ENCODE data around the gene VPS13D. TPM values are rescaled to one million over a fixed set of nuclear protein-coding genes. Genes with fewer than 3 reads are reported as not detected.
A peak's percentile ranks its signal among the peaks of the same experiment; 100 is the strongest.
"Not testable (repeated sequence)": the region's sequence is repeated elsewhere in the genome, so short reads cannot be mapped to it uniquely, and the experiment has no call there.

VPS13D gene
- total RNA-seq, 1 donor from 2014 or later = 105 TPM

- ATAC-seq (no peak), DNase-seq (ENCODE audit: missing footprints) (no peak)
- intact Hi-C loops (cut with DNase I) = no loop called here
Measured at GRCh38 chr1:12445257-12445656, 215.4 kb downstream of the VPS13D start.

GRCh38 chr1:12446593-12446992 lies 216.8 kb downstream of the VPS13D start:
- intact Hi-C loops (cut with DNase I) = no loop called here
- ATAC-seq (no peak), DNase-seq (ENCODE audit: missing footprints) (no peak)

GRCh38 chr1:12447307-12447706 lies 217.5 kb downstream of the VPS13D start:
- DNase-seq (ENCODE audit: missing footprints) = no peak
- no peak for ATAC-seq
- intact Hi-C loops (cut with DNase I) = no loop called here

- no peak for DNase-seq (ENCODE audit: missing footprints)
- ATAC-seq = no peak
Measured at GRCh38 chr1:12447849-12448312, 218.1 kb downstream of the VPS13D start.

GRCh38 chr1:12448746-12449177 lies 218.9 kb downstream of the VPS13D start:
- no peak for DNase-seq (ENCODE audit: missing footprints)

More at GRCh38 chr1:12447849-12448312, 218.1 kb downstream of the VPS13D start:
- intact Hi-C loops (cut with DNase I) = no loop called here

GRCh38 chr1:12450090-12450755 lies 220.4 kb downstream of the VPS13D start:
- intact Hi-C loops (cut with DNase I) = loop anchor here (5.0 kb wide), 1 partner anchor 43 kb away; no protein-coding TSS in a partner anchor
- DNase-seq (ENCODE audit: missing footprints) = peak; percentile 62
- ATAC-seq = peak; percentile 55

More at GRCh38 chr1:12448746-12449177, 218.9 kb downstream of the VPS13D start:
- intact Hi-C loops (cut with DNase I) = no loop called here
- peak; percentile 63 for ATAC-seq

- intact Hi-C loops (cut with DNase I) = loop anchor here (5.0 kb wide), 1 partner anchor 44 kb away; no protein-coding TSS in a partner anchor
- ATAC-seq (no peak), DNase-seq (ENCODE audit: missing footprints) (no peak)
Measured at GRCh38 chr1:12450756-12451559, 221.1 kb downstream of the VPS13D start.

- intact Hi-C loops (cut with DNase I) = loop anchor here (5.0 kb wide), 1 partner anchor 44 kb away; no protein-coding TSS in a partner anchor
- DNase-seq (ENCODE audit: missing footprints) = no peak
- ATAC-seq = no peak
Measured at GRCh38 chr1:12451560-12451900, 221.7 kb downstream of the VPS13D start.

GRCh38 chr1:12452262-12452661 lies 222.4 kb downstream of the VPS13D start:
- no peak for DNase-seq (ENCODE audit: missing footprints)
- intact Hi-C loops (cut with DNase I) = loop anchor here (1.0 to 5.0 kb wide), 2 partner anchors 22 to 45 kb away; no protein-coding TSS in a partner anchor
- ATAC-seq = no peak

GRCh38 chr1:12453400-12454343 lies 223.8 kb downstream of the VPS13D start:
- ATAC-seq (peak; percentile 38), DNase-seq (ENCODE audit: missing footprints) (peak; percentile 65)
- intact Hi-C loops (cut with DNase I) = loop anchor here (1.0 to 5.0 kb wide), 2 partner anchors 46 to 166 kb away; no protein-coding TSS in a partner anchor

GRCh38 chr1:12454406-12455391 lies 224.9 kb downstream of the VPS13D start:
- intact Hi-C loops (cut with DNase I) = loop anchor here (1.0 to 5.0 kb wide), 2 partner anchors 47 to 165 kb away; no protein-coding TSS in a partner anchor
- DNase-seq (ENCODE audit: missing footprints) (no peak), ATAC-seq (peak; percentile 35)

- ATAC-seq; intact Hi-C loops (cut with DNase I): not testable (repeated sequence)
- DNase-seq (ENCODE audit: missing footprints) = peak; percentile 45
Measured at GRCh38 chr1:12456081-12456480, 226.3 kb downstream of the VPS13D start.

GRCh38 chr1:12456979-12457378 lies 227.1 kb downstream of the VPS13D start:
- ATAC-seq (no peak), DNase-seq (ENCODE audit: missing footprints) (no peak)
- intact Hi-C loops (cut with DNase I) = no loop called here

- no peak for DNase-seq (ENCODE audit: missing footprints)
- ATAC-seq = peak; percentile 54
- intact Hi-C loops (cut with DNase I) = no loop called here
Measured at GRCh38 chr1:12457771-12458170, 227.9 kb downstream of the VPS13D start.

- ATAC-seq (no peak), DNase-seq (ENCODE audit: missing footprints) (no peak)
- intact Hi-C loops (cut with DNase I) = no loop called here
Measured at GRCh38 chr1:12458571-12458970, 228.7 kb downstream of the VPS13D start.

- ATAC-seq (peak; percentile 49), DNase-seq (ENCODE audit: missing footprints) (peak; percentile 72)
- intact Hi-C loops (cut with DNase I) = loop anchor here (2.0 kb wide), 1 partner anchor 15 kb away; no protein-coding TSS in a partner anchor
Measured at GRCh38 chr1:12460121-12460520, 230.3 kb downstream of the VPS13D start.

GRCh38 chr1:12460911-12461621 lies 231.2 kb downstream of the VPS13D start:
- ATAC-seq (peak; percentile 65), DNase-seq (ENCODE audit: missing footprints) (peak; percentile 70)
- intact Hi-C loops (cut with DNase I) = loop anchor here (2.0 kb wide), 1 partner anchor 14 kb away; no protein-coding TSS in a partner anchor

All from Right ventricle myocardium inferior (tissue), 1 donor.